ENCODE results near the gene MGAT1. TPM values are rescaled to one million over a fixed set of nuclear protein-coding genes. Genes with fewer than 3 reads are reported as not detected.
A peak's percentile ranks its signal among the peaks of the same experiment; 100 is the strongest.

MGAT1 gene
- total RNA-seq, 4 donors from 2014 or later: 100 to 138 (median 115) TPM

- ATAC-seq (no peak), DNase-seq (no peak)
- TF ChIP-seq CTCF (IDR thresholded peaks at IDR 0.05 in 4 of 5, conservative IDR thresholded peaks at IDR 0.05 in 1 of 5): no peak
- no peak for TF ChIP-seq POLR2A (IDR thresholded peaks at IDR 0.05)
- H3K36me3 ChIP-seq: no peaks in the 10 kb centered on the region
- peak overlapping the region; percentile 28 to 56 (median 47) for H3K27ac ChIP-seq
- H3K9me3 ChIP-seq: no peaks in the 10 kb centered on the region
- H3K27me3 ChIP-seq: no peaks in the 10 kb centered on the region
- H3K4me1 ChIP-seq: peaks cover 28% of the 10 kb centered on the region in 2 donors
- no peak overlapping the region for H3K4me3 ChIP-seq
- intact Hi-C loops (cut with DNase I; ENCODE audit: low total_unique reads): no loop called here
- in situ Hi-C loops (cut with MboI; ENCODE audit: low sequenced_read_pairs in 4 of 4): no loop called here
Measured at GRCh38 chr5:180824630-180825476, 22.2 kb upstream of the MGAT1 start.

- intact Hi-C loops (cut with DNase I; ENCODE audit: low total_unique reads): no loop called here
- TF ChIP-seq CTCF (IDR thresholded peaks at IDR 0.05 in 4 of 5, conservative IDR thresholded peaks at IDR 0.05 in 1 of 5): no peak
- no peak for TF ChIP-seq POLR2A (IDR thresholded peaks at IDR 0.05)
- Histone ChIP-seq H3K36me3 (no peaks in the 10 kb centered on the region), H3K27ac (peak overlapping the region; percentile 28 to 56 (median 47)), H3K4me3 (no peak overlapping the region), H3K27me3 (no peaks in the 10 kb centered on the region), H3K9me3 (no peaks in the 10 kb centered on the region), H3K4me1 (peaks cover 21 to 23% of the 10 kb centered on the region in 2 donors)
- in situ Hi-C loops (cut with MboI; ENCODE audit: low sequenced_read_pairs in 4 of 4): no loop called here
- no peak for DNase-seq
- no peak for ATAC-seq
Measured at GRCh38 chr5:180823940-180824629, 21.5 kb upstream of the MGAT1 start.

DNA sequence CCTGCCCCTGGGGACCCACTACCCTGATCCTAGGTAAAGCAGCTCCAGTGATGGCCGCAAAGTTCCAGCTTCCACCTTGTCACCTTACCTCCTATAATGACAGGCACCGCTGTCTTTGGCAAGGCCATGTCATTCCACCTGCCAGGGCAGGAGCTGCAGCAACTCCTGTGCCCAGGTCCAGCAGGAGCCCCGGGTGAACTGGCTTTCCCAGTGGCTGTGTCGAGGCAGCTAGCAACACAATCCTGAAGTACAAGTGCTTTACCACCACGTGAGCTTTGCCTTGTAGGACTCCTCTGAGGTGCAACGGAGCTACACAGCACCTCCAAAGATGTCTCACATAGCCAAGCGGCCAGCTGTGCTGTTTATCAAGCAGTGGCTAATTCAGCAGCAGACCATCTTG is 20.7 kb upstream of the MGAT1 start:
- no peak for ATAC-seq
- peak overlapping the region in 3 of 4 donors; percentile 28 to 56 (median 54) for H3K27ac ChIP-seq
- peaks cover 26 to 28% of the 10 kb centered on the region in 2 donors for H3K4me1 ChIP-seq
- no peak for DNase-seq
- intact Hi-C loops (cut with DNase I; ENCODE audit: low total_unique reads): no loop called here
- in situ Hi-C loops (cut with MboI; ENCODE audit: low sequenced_read_pairs in 4 of 4): no loop called here
- no peak overlapping the region for H3K4me3 ChIP-seq
- H3K36me3 ChIP-seq: no peaks in the 10 kb centered on the region
- no peaks in the 10 kb centered on the region for H3K9me3 ChIP-seq
- TF ChIP-seq POLR2A (IDR thresholded peaks at IDR 0.05) (no peak), CTCF (IDR thresholded peaks at IDR 0.05 in 4 of 5, conservative IDR thresholded peaks at IDR 0.05 in 1 of 5) (no peak)
- H3K27me3 ChIP-seq: no peaks in the 10 kb centered on the region

DNA sequence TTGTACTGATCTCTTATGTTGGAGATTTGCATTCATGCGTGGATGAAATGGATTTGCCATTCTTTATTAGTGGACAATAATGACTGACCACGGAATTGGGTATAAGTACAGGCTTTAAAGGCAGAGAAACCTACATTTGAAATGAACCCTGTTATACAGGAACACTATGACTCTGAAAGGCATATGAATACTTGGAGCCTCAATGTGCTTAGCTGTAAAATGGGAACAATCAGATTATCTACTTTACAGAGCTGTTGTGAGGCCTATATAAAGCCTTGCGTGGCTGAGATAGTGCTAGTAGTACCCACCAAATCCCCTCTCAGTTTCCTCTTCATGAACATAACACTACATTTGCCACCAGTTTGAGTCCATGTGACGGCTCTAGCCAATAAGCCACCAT is 18.9 kb upstream of the MGAT1 start:
- intact Hi-C loops (cut with DNase I; ENCODE audit: low total_unique reads): no loop called here
- Histone ChIP-seq H3K36me3 (no peaks in the 10 kb centered on the region), H3K27ac (peak overlapping the region; percentile 67 to 79 (median 76)), H3K27me3 (no peaks in the 10 kb centered on the region), H3K9me3 (no peaks in the 10 kb centered on the region), H3K4me3 (no peak overlapping the region), H3K4me1 (peaks cover 30 to 40% of the 10 kb centered on the region in 2 donors)
- TF ChIP-seq CTCF (IDR thresholded peaks at IDR 0.05 in 4 of 5, conservative IDR thresholded peaks at IDR 0.05 in 1 of 5): no peak
- TF ChIP-seq POLR2A (IDR thresholded peaks at IDR 0.05): no peak
- in situ Hi-C loops (cut with MboI; ENCODE audit: low sequenced_read_pairs in 4 of 4): no loop called here
- DNase-seq (no peak), ATAC-seq (no peak)
